OCI-LY3 (cell line): ENCODE results near the gene C20orf141.

ENCODE experiments used
- CTCF ChIP-seq: fragments of 200-600, 300-600 bp; sonication (generic); IDR thresholded peaks from 2 replicates; pipeline ENCODE4 v1.5.1; 2014; ENCODE audit warnings: antibody characterized with exemption, low read length, low read depth
- EZH2phosphoT487 ChIP-seq: fragments of 200-600 bp; shearing (Covaris generic); IDR thresholded peaks from 2 replicates; pipeline ENCODE4 v1.6.1; 2018; ENCODE audit warnings: antibody characterized with exemption, mixed run types, low read depth

- TF ChIP-seq CTCF: no peak
- TF ChIP-seq EZH2phosphoT487: no peak
Measured at GRCh38 chr20:2794866-2795447, 19.8 kb upstream of the C20orf141 start.
